GM19239 (cell line): ENCODE measurements around the gene SAMD8.
"Not testable (repeated sequence)": the region's sequence is repeated elsewhere in the genome, so short reads cannot be mapped to it uniquely, and the experiment has no call there.

ENCODE experiments used
- DNase-seq: peaks from one replicate; pipeline ENCODE4 v3.0.0; 2011; ENCODE audit warnings: low spot score; ENCODE audit not compliant: insufficient read length
- FAIRE-seq: peaks from 2 replicates; lab custom pipeline; 2011; peaks lifted over from hg19 to GRCh38; lab: Jason Lieb, UNC

SAMD8 gene

GRCh38 chr10:75129537-75129936, 18.1 kb downstream of the SAMD8 start:
- DNase-seq, result no peak
- peak; percentile 14 for FAIRE-seq

DNA sequence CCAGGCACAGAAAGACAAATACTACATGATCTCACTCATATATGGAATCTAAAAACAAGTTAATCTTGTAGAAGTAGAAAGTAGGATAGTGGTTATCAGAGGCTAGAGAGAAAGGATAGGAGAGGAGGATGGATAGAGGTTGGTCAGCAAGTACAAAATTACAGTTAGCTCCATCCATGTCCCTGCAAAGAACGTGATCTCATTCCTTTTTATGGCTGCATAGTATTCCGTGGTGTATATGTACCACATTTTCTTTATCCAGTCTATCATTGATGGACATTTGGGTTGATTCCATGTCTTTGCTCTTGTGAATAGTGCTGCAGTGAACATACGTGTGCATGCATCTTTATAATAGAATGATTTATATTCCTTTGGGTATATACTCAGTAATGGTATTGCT, 22.2 kb downstream of the SAMD8 start:
- not testable (repeated sequence) for FAIRE-seq, DNase-seq

- FAIRE-seq (no peak), DNase-seq (no peak)
Measured at GRCh38 chr10:75136346-75136745, 24.9 kb downstream of the SAMD8 start.

- DNase-seq (no peak), FAIRE-seq (peak; percentile 23)
Measured at GRCh38 chr10:75137533-75138438, 26.3 kb downstream of the SAMD8 start.

DNA sequence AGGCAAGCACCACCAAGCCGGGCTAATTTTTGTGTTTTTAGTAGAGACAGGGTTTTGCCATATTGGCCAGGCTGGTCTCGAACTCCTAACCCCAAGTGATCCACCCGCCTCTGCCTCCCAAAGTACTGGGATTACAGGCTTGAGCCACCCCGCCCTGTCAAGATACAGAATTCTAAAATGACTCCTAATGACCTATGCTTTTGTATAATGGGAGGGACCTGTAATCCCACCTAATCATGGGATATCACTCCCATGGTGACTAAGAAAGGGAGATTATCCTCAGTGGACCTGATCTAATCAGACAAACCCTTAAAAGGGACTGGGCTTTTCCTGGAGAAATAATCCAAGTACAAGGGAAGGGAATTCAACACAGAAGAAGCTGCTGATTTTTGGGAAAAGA, 28.8 kb downstream of the SAMD8 start:
- DNase-seq (no peak), FAIRE-seq (no peak)

DNA sequence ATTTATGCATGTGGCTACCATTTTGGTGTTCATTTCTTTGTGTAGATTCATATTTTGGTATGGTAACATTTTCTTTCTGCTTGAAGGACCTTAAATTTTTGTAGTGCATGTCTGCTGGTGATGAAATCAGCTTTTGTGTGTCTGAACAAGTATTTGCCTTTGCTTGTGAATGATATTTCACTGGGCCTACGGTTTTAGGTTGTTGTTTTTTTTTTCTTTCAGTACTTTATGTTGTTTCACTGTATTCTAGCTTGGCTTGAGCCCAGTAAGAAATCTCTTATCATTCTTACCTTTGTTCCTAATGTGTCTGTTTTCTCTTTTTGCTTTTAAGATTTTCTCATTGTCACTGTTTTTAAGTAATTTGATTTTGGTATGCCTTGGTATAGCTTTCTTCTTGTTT, 31.9 kb downstream of the SAMD8 start:
- FAIRE-seq (peak; percentile 54), DNase-seq (no peak)

GRCh38 chr10:75145590-75145989, 34.1 kb downstream of the SAMD8 start:
- no peak for DNase-seq
- no peak for FAIRE-seq

DNA sequence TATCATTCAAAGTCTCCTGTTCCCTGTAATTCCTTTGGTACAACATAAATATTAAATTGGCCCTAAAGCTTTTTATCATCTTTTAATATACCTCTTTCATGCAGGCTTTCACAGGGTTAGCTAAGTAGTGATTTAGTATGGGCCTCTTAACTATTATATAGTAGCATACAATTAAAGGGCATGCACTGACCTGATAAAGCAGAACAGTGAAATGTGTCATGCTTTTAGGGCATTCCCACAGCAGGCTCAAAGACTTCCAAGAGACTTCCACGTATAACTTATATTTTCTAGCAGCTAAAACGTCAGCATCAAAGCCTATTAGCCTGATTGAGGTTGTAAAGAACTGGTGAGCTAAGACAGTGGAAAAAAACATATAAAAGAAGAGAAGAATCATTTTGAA, 35.3 kb downstream of the SAMD8 start:
- DNase-seq (no peak), FAIRE-seq (no peak)

GRCh38 chr10:75150656-75151055, 39.2 kb downstream of the SAMD8 start:
- no peak for DNase-seq
- FAIRE-seq, result no peak

DNA sequence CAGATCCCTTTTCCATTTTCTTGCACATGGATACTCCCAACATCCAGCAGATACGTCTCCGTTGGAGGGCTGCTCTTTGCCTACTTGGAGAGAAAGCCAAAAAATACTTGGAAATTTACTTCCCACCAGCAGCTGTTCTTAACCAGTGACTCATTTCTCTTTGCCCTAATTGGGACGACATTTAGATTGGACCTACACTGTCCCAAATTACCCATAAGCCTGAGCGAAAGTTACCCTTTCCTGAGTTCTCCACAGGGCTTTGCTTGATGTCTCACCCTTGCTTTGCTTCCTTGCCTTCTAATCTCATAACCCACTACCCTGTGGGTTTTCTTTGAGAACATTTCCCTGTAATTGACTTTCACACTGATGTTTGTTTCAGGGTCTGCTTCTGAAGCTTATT, 48.1 kb downstream of the SAMD8 start:
- DNase-seq (no peak), FAIRE-seq (peak; percentile 64)

- FAIRE-seq, result peak; percentile 99
- peak; percentile 62 for DNase-seq
Measured at GRCh38 chr10:75165684-75166622, 54.5 kb downstream of the SAMD8 start.

- FAIRE-seq, result no peak
- DNase-seq, result no peak
Measured at GRCh38 chr10:75166623-75166972, 55.1 kb downstream of the SAMD8 start.

- FAIRE-seq, result no peak
- no peak for DNase-seq
Measured at GRCh38 chr10:75168275-75168674, 56.8 kb downstream of the SAMD8 start.

DNA sequence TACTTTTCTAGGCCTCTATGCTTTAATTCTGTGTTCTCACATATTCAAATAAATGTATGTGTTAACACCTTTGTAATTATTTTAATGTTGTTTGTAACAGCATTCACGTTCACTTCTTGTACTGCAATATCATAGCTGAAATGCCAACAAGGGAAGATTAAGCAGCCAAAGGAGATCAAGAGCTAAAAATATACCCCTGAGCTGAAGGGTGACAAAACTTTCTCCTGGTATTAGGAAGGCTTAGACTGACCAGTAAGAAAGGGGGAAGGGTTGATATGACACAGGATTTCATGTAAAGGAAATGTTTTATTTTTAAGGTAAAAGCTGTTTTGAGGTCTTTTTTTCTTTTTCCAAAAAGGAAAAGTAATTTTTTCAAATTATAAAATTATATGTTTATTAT, 58.8 kb downstream of the SAMD8 start:
- DNase-seq (no peak), FAIRE-seq (no peak)

DNA sequence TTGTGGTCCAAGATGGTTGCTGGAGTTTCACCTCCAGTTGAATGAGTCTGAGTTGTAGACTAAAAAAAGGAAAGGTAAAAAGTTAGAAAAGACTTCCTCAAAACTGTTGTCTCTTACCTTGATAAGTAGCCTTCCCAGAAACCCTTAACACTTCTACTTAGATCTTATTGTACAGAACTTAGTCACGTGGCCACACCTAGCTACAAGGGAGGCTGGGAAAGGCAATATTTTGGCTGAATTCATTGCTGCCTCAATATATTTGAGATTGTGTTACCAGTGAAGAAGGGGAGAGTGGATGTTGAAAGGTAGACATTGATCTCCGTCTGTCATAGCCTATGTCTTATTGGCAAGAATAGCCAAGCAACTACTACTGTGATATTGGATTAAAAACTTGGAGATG, 63.6 kb downstream of the SAMD8 start:
- DNase-seq, result no peak
- FAIRE-seq, result no peak

- no peak for FAIRE-seq
Measured at GRCh38 chr10:75176046-75176445, 64.6 kb downstream of the SAMD8 start.

DNA sequence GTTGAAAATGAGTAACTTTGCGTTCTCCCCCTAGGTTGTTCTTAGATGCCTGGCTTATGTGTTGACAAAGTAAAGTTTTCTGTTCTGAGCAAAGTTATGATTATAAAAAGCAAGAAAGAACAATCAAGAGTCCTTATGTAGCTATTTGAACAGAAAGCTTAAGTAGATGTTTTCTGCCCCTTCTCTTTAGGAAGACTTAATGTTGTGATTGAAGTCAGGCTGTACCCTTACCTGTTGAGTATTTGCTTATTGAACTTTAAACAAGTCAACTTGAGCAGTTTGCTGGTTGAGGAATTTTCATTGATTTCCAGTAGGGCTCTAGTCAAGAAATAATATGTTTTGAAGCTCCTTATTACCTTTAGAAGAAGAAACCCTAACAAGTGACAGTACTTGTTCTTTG, 65.3 kb downstream of the SAMD8 start:
- DNase-seq (no peak), FAIRE-seq (no peak)

More at GRCh38 chr10:75176046-75176445, 64.6 kb downstream of the SAMD8 start:
- DNase-seq, result no peak

- DNase-seq, result no peak
- FAIRE-seq, result no peak
Measured at GRCh38 chr10:75179657-75180177, 68.3 kb downstream of the SAMD8 start.

- FAIRE-seq, result no peak
- DNase-seq, result no peak
Measured at GRCh38 chr10:75180592-75180991, 69.1 kb downstream of the SAMD8 start.

- no peak for FAIRE-seq
- DNase-seq, result no peak
Measured at GRCh38 chr10:75181073-75181472, 69.6 kb downstream of the SAMD8 start.

- FAIRE-seq (no peak), DNase-seq (no peak)
Measured at GRCh38 chr10:75186310-75186709, 74.9 kb downstream of the SAMD8 start.
